ENCODE results near the gene ZNF512.
"Not testable (repeated sequence)": the region's sequence is repeated elsewhere in the genome, so short reads cannot be mapped to it uniquely, and the experiment has no call there.

Gene ZNF512

DNA sequence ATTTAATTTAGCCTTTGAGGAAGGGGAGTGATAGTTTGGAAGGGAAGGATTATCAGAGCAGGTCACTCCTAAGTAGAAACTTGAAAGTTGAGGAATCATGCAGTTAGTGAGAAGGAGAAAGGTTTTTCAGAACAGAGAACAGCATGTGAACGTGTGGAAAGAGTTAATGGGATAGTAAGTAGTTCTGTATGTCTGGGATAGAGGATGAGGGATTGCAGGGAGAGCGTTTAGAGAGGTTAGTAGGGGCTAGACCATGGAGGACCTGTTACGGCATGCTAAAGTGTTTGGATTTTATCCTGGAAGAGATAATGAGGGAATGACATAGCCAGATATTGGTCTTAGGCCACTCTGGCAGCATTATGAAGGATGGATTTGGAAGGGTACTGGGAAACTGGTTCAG, 1.8 kb downstream of the ZNF512 start:
- no peak for DNase-seq

DNA sequence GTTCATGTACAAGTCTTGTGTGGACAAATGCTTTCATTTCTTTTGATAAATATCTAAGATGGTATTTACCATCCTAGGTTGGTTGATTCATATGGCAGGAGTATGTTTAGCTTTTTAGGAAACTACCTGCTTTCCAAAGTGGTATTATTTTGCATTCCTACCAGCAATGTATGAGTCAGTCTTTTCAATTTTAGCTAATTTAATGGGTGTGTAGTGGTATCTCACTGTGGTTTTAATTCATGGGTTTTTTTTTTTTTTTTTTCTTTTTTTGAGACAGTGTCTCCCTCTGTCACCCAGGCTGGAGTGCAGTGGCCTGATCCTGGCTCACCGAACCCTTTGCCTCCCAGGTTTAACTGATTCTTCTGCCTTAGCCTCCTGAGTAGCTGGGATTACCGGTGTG, 4.2 kb downstream of the ZNF512 start:
- no peak for DNase-seq

DNA sequence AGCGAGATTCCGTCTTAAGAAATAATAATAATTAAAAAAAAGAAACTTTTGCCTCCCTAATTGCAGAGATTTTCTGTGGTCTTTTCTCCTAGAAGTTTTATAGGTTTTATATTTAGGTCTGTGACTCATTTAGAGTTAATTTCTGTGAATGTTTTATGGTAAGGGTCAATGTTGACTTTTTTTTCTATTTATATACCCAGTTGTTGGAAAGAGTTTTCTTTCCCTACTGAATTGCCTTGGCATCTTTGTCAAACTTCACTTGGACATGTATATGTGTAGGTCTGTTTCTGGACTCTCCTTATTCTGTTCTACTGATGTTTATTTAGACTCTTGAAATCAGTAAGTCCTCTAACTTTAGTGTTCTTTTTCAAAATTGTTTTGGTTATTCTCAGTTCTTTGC, 5.5 kb downstream of the ZNF512 start:
- DNase-seq = no peak

DNA sequence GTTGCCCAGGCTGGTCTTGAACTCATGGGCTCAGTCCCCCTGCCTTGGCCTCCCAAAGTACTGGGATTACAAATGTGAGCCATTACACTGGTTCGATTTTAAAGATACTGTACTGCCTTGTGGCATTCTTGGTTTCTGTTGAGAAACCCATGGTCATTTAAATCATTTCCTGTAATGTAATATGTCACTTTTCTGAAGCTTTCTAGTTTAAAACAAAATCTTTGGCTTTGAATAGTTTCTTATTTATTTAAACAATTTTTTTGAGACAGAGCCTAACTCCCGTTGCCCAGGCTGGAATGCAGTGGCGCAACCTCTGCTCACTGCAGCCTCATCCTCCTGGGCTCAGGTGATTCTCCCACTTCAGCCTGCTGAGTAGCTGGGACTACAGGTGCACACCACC, 8.9 kb downstream of the ZNF512 start:
- DNase-seq = no peak

DNA sequence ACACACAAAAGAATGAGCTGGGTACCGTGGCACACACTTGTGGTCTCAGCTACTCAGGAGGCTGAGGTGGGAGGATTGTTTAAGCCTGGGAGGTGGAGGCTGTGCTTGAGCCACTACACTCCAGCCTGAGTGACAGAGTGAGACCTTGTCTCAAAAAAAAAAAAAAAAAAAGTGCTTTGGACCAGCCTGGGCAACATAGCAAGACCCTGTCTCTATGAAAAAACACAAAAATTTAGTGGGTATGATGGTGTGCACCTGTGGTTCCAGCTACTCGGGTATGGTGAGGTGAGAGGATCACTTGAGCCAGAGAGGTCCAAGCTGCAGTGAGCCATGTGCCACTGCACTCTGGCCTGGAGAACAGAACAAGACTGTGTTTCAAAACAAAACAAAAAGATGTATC, 10.4 kb downstream of the ZNF512 start:
- DNase-seq = no peak

DNA sequence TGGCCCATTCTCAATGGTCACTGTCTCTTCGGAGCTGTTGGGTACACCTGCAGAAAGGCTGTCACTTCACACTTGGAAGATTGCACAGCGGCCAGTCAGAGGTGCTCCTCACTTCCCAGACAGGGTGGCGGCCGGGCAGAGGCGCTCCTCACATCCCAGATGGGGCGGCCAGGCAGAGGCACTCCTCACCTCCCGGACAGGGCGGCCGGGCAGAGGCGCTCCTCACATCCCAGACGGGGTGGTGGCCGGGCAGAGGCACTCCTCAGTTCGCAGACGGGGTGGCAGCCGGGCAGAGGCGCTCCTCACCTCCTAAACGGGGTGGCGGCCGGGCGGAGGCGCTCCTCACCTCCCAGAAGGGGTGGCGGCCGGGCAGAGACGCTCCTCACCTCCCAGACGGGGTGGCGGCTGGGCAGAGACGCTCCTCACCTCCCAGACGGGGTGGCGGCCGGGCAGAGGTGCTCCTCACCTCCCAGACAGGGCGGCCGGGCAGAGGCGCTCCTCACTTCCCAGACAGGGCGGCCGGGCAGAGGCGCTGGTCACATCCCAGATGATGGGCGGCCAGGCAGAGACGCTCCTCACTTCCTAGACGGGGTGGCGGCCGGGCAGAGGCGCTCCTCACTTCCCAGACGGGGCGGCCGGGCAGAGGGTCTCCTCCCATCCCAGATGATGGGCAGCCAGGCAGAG, 11.3 kb downstream of the ZNF512 start:
- not testable (repeated sequence) for DNase-seq

DNA sequence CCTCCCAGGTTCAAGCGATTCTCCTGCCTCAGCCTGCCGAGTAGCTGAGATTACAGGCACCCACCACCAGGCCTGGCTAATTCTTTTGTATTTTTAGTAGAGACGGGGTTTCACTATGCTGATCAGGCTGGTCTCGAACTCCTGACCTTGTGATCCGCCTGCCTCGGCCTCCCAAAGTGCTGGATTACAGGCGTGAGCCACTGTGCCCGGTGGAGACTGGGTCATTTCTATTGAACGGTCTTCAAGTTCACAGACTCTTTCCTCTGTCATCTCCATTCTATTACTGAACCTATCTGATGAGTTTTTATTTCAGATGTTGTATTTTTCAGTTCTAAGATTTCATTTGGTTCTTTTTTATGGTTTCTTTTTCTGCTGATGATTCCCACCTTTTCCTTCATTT, 12.6 kb downstream of the ZNF512 start:
- DNase-seq = not testable (repeated sequence)

DNA sequence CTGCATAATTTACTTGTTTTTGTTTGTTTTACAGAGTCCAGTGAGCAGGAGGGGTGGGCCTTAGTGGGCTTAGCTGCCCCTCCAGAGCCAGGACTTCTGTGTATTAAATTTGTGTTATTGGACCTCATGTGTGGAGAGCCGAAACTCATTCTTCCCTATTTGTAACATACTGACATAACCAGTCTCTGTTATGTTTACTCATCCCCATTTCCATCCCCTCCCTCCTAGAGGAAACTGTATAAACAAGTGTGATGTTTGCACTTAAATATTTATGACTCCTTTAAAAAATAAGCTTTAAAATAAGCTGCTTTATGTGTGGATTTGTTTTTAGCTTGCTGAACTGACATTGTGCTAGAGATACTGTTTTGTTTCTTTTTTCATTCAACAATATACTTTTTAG, 13.8 kb downstream of the ZNF512 start:
- no peak for DNase-seq

DNA sequence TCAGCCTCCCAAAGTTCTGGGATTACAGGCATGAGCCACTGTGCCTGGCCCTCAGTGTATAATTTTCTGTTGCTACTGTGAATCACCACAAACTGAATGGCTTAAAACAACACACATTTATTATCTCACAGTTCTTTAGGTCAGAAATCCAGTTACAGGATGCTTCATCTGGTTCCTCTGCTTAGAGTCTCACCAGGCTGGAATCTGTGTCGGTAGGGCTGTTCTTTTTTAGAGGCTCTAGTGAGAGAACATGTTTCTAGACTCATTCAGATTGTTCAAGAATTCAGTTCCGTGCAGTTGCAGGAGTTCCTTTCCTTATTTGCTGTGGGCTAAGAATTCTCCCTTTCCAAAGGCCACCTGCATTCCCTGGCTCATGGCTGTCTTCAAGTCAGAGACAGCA, 23.8 kb downstream of the ZNF512 start:
- no peak for DNase-seq

DNA sequence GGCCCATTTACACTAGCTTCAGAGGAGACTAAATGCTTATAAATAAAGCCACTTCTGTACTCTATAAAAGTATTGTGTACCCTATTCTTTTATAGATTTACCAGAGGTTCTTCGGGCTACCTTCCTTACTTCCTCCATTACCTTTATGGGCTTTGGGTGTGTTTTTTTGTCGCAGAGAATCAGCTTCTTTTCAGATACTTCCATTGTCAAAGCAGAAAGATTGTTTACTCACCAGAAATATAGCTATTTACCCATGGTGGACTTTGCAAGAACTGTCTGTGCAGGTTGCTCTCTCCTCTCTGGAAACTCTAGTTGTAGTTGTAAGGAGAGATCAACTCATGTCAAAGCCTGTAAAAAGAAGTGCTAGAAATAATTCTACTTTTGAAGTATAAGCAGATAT, 31.1 kb downstream of the ZNF512 start:
- no peak for DNase-seq

DNA sequence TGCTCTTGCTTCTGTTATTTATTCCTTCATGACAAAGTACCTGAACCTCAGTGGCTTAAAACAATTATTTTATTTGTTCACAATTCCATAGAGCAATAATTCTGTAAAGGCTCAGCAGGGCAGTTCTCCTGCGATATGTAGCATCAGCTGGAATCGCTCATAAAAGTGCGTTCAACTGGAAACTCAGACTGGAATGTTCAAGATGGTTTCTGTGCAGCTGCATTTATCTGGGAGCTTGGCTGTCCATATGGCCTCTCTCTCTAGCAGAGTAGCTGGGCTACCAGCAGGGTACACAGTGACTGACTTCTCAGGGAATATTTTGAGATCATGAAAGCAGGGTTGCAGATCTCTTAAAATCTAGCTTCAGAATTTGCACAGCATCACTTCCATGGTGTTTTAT, 32.5 kb downstream of the ZNF512 start:
- DNase-seq = no peak

DNA sequence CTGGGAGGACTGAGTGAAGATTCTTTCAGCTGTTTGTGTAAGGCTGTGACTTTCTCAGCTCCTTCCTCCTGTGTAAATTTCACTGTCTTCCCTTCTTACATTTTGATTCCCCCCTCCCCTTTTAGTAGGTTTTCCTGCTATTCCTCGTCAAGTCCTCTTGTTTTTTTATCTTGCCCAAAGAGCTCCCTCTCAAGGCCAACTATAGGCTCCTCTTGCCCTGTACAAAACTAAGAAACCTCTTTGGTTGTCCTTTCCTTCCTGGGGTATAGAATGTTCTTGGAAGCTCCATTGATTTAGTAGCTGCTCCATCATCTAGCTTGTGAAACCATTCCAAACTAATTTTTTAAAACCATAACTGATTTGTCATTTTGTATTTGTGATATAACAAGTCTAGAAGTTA, 38.7 kb downstream of the ZNF512 start:
- no peak for DNase-seq

DNA sequence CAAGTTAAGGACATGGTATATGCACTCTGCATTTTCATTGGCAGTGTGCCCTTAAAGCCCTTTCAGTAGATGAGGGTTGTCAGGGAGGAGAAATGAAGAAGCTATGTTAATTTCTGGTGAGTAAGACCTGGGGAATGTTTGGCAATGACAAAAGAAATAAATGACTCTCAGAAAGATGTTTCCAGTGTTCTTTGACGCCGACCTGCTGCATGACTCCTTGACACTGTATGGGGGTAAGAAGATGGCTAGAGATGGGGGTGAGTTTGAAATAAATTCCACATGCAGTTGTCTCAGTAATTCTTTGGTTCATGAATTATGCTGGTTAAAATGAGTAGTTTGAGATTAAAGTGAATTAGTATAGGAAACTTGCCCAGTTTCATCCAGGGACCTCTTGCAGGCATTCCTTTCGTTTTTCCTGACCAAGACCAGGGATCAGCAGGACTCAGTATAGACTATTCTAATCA, 40.1 kb downstream of the ZNF512 start:
- no peak for DNase-seq

DNA sequence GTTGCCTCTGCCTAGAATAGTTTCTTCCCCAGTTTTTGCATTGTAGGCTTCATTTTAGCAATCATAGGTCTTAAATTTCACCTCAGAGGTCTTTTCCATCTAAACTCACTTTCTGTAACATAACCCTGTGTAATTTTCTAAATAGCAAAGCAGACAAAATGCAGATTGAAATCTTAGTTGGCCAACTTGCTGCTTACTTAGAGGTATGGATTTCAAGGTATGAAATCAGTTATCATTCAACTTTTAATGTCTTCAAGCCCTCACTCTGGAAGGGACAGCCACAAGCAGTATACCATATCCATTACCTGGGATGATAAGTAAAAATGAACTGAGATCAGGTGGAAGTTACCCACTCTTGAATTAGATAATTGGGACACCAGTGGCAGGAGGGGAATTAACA, 42.1 kb downstream of the ZNF512 start:
- DNase-seq = no peak

DNA sequence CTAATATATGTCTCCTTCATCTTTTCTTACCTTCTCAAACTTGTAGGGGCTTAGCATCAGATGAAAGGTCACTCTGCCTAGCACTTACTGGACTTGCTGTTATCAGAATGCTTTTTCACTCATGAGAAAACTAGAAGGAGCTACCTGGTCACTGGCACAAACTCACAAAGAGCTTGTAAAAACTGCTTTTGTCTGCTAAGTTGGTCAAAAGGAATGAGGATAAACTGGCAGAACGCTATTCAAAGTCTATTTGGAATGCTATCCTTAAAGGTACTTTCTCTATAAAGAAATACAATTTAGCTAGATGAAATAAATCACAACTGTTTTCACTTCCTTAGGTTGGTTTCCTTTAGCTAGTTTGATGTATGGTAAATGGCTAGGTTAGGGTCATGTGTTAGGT, 43.5 kb downstream of the ZNF512 start:
- DNase-seq = not testable (repeated sequence)

DNA sequence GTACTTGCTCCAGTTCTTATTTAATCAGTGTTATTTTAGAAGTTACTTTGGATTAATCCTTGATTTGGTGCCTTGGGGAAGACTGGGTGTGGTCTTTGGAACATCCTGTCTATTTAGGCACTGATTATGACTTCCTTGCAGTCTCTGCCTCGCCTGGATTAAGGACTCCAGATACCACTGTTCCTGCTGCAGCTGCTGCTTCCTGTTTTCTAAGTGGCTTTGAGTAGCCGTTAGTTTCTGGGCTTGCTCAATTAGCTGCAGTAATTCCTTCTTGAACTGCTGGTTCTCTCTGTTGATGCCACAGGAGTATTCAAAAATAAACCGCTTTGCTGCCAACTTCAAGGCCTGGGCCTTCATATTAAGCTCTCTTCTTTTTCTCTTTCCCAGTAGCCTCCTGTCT, 44.1 kb downstream of the ZNF512 start:
- DNase-seq = not testable (repeated sequence)

DNA sequence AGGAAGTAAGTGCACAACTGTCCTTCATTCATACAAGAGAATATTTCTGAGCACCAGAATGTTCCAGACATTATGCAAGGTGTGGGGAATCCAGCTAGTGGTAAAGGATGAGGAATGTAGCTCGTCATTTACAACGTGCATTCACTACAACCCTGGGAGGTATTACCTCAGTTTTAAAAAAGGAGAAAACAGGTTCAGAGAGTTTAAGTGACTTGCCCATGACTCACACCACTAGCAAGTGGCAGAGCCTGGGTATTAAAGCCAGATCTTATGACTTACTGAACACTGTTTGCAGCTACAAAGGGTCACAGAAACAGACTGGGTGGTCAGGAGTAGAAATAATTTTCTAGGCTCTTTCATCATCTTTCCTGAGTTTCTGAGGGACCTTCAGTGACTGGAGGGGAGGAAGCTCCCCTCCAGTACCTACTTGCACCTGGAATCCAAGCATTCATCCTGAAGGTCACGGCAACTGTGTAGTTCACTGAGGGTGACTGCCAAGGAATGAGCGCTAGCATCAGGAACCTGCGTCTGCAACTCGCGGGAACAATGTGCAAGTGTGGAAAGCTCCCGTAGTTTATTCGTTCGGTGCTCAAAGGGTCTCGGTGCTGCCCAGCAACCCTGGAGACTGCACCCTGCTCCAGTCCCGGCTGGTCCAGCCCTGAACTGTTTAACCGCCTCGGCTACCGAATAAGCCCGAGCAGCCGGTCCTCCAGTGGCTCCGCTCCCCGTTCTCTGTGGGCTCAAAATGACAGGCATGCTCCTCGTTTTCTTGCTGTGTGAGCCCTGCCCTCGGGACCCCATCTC, 45.3 kb downstream of the ZNF512 start:
- DNase-seq = no peak

DNA sequence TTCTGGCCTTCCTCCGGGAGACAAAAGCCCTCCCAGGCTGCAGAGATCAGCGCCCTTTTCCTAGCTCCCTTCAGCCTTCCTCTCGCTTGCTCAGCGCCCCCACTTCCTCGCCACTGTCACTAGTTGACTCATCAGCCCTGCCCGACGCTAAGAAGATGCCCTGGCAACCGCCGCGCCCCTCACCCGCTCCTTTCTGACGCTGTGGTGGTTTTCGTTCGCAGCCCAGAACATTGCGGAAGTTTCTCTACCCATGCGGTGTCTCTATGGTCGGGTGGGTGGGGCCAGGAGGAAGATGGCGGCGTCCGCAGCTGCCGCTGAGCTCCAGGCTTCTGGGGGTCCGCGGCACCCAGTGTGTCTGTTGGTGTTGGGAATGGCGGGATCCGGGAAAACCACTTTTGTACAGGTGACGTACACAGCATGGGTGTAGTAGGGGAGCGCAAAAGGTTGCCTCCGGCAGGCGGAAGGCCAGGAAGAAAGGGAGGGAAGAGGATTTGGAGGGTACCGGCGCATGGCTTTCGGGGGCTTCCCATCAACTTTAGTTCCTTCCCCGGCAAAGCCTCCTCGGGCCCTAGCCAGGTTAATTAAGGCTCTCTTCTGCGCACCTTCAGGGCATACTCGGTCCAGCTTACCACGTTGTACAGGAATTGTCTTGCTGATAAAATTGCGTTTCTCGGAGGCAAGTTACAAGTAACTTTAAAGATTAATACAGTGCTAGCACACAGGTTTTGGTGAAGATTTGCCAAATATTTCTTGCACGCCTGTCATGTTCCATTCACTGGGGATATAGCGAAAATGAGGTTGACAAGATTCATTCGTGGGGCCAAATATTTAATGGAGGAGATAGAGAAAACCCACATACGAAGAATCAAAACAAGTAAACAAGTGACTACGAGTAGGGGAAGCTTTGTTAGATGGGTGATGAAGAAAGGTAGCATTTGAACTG, 46.2 kb downstream of the ZNF512 start, which contains the start of the genes CCDC121 and GPN1:
TSS of gene CCDC121 (minus strand) at position 246 of the 943 bp plus-strand sequence. CDS start 1,213 bp downstream, outside the sequence.
TSS of gene GPN1 (plus strand) at position 284 of the 943 bp plus-strand sequence. CDS start at position 293, 9 bp downstream.
- DNase-seq = peak; percentile 89

DNA sequence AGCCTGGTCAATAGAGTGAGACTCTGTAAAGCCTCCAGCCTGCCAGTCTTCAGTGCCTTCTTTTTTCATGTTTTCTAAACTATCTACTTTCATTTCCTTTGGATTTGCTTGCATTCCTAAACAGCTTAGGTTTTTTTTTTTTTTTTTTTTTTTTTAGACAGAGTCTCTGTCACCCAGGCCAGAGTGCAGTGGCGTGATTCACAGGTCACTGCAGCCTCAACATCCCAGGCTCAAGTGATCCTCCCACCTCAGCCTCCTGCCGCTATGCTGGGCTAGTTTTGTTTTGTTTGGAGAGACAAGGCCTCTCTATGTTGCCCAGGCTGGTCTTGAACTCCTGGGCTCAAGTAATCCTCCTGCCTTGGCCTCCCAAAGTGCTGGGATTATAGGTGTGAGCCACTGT, 47.4 kb downstream of the ZNF512 start:
- not testable (repeated sequence) for DNase-seq

DNA sequence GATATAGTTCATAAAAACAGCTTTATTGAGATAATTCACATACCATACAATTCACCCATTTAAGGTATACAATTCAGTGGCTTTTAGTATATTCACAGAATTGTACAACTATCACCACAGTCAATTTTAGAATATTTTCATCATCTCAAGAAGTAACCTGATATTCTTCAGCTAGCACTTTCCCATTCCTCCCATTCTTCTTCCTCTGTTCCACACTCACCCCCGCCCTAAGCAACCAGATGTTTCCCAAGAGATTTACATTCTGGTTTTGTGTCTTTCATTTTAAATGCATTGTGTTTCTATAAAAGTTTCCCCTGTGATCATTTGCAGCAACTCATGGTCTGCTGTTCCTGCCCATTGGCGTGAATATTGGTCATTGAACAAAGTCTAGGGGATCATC, 51.4 kb downstream of the ZNF512 start:
- no peak for DNase-seq

DNA sequence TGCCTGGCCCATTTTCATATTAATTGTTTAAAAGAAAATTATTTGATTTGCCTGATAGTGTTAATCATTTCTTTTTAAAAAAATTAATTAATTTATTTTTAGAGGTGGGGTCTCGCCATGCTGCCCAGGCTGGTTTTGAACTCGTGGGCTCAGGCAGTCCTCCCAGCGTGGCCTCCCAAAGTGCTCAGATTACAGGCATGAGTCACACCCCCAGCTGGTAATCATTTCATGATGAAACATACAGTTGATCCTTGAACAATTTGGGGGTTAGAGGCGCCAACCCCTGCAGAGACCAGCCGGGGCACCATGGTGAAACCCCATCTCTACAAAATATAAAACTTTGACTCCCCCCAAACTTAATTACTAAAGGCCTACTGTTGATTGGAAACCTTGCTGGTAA, 53.9 kb downstream of the ZNF512 start:
- DNase-seq = no peak

DNA sequence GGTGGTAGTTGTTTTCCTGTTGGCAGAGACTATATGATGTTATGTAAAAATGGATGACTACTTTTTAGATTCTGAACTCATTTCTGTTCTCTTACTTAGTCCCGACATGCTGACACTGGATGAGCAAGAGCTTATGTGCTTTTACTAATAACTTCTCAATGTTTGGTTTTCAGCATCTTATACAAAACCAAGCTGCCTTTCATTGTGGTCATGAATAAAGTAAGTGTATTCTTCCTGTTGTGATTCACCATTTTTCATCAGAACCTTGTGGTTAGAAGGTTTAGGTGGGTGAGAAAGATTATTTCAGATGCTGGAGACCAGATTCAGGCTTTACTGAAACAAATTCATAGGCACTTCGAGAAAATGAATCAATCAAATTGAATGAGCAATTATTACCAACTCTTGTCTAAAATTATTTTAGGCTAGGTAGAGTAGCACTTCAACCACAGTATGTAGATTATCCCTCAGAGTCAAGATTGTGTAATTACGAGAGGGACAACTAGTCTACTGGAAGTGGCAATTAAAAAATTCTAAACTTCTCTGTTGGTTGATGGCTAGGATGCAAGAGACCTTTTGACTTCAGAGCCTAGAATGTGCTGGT, 55.3 kb downstream of the ZNF512 start:
- DNase-seq = no peak

DNA sequence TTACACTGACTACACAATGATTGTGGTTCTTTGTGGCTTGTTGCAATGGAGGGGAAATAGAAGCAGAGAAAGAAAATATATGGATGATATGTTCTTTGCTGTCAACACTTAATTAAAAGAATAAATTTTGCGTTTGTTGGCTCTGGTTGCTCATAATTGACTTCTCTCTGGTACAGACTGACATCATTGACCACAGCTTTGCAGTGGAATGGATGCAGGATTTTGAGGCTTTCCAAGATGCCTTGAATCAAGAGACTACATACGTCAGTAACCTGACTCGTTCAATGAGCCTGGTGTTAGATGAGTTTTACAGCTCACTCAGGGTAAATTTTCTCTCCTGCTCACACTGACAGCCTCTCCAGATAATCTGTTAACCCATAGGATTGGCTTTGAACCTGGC, 55.9 kb downstream of the ZNF512 start:
- no peak for DNase-seq

Data from right forelimb (tissue), 1 donor.